ENCODE data around the gene IQSEC1.
A peak's percentile ranks its signal among the peaks of the same experiment; 100 is the strongest.

The IQSEC1 gene

GRCh38 chr3:13041113-13041776, 32.0 kb downstream of the IQSEC1 start:
- TF ChIP-seq ZBTB7A (IDR thresholded peaks at IDR 0.05; ENCODE audit: low read depth): no peak
- TF ChIP-seq CREB1 (IDR thresholded peaks at IDR 0.05; ENCODE audit: low read depth): no peak
- no peak for TF ChIP-seq EGR1 (IDR thresholded peaks at IDR 0.05)
- TF ChIP-seq REST (IDR thresholded peaks at IDR 0.05; ENCODE audit: low read depth): no peak
- no peak for TF ChIP-seq TEAD4 (IDR thresholded peaks at IDR 0.05)
- no peak for TF ChIP-seq TCF12 (IDR thresholded peaks at IDR 0.05; ENCODE audit: low read depth)
- TF ChIP-seq TAF1 (IDR thresholded peaks at IDR 0.05; ENCODE audit: low read depth): no peak
- no peak for TF ChIP-seq FOXM1 (IDR thresholded peaks at IDR 0.05; ENCODE audit: borderline replicate concordance, low read depth)
- TF ChIP-seq, protein P1, sequence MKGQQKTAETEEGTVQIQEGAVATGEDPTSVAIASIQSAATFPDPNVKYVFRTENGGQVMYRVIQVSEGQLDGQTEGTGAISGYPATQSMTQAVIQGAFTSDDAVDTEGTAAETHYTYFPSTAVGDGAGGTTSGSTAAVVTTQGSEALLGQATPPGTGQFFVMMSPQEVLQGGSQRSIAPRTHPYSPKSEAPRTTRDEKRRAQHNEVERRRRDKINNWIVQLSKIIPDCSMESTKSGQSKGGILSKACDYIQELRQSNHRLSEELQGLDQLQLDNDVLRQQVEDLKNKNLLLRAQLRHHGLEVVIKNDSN (IDR thresholded peaks at IDR 0.05): no peak
- TF ChIP-seq NFIC (IDR thresholded peaks at IDR 0.05): no peak

GRCh38 chr3:13040361-13041074, 32.7 kb downstream of the IQSEC1 start:
- TF ChIP-seq, protein P2, sequence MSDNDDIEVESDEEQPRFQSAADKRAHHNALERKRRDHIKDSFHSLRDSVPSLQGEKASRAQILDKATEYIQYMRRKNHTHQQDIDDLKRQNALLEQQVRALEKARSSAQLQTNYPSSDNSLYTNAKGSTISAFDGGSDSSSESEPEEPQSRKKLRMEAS (IDR thresholded peaks at IDR 0.05): peak; percentile 25; the same call in 1 of the 2 replicates
- no peak for TF ChIP-seq EP300 (IDR thresholded peaks at IDR 0.05; ENCODE audit: borderline replicate concordance)
- TF ChIP-seq, protein P1 (IDR thresholded peaks at IDR 0.05): 0 out of 2 replicates have a peak, but pooled peaks have one; percentile 14

GRCh38 chr3:13039213-13039896, 33.9 kb downstream of the IQSEC1 start:
- TF ChIP-seq YY1 (IDR thresholded peaks at IDR 0.05; ENCODE audit: low read depth): no peak
- no peak for TF ChIP-seq CREB1 (IDR thresholded peaks at IDR 0.05; ENCODE audit: low read depth)
- TF ChIP-seq RAD21 (IDR thresholded peaks at IDR 0.05; ENCODE audit: low read depth): no peak
- TF ChIP-seq, protein P2 (IDR thresholded peaks at IDR 0.05): no peak
- TF ChIP-seq REST (IDR thresholded peaks at IDR 0.05; ENCODE audit: low read depth): no peak
- TF ChIP-seq, protein P1 (IDR thresholded peaks at IDR 0.05): no peak
- no peak for TF ChIP-seq TAF1 (IDR thresholded peaks at IDR 0.05; ENCODE audit: low read depth)
- TF ChIP-seq TEAD4 (IDR thresholded peaks at IDR 0.05): no peak
- no peak for TF ChIP-seq ZBTB7A (IDR thresholded peaks at IDR 0.05; ENCODE audit: low read depth)
- TF ChIP-seq EGR1 (IDR thresholded peaks at IDR 0.05): no peak
- TF ChIP-seq EP300 (IDR thresholded peaks at IDR 0.05; ENCODE audit: borderline replicate concordance): no peak

DNA sequence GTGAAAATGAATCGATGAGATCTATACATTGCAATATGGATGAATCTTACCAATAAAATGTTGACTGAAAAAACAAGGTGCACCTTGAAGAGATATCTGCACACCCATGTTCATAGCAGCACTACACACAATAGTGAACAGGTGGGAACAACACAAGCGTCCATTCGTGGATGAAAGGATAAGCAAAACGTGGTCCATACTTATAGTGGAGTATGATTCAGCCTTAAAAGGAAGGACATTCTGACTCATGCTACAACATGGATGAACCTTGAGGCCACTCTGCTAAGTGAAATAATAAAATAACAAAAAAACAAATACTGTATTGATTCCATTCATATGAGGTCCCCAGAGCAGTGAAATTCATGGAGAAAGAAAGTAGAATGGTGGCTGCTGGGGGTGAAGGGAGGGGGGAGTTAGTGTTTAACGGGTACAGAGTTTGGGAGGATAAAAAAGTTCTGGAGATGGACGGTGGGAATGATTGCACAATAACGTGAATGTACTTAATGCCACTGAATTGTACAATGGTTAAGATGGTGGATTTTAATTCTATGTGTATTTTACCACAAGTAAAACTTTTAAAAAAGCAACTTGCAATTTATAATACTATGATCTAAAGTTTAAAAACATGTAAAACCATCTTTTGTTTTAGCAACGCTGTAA, 35.6 kb downstream of the IQSEC1 start:
- TF ChIP-seq REST (IDR thresholded peaks at IDR 0.05; ENCODE audit: low read depth) (no peak), ZBTB7A (IDR thresholded peaks at IDR 0.05; ENCODE audit: low read depth) (no peak), EP300 (IDR thresholded peaks at IDR 0.05; ENCODE audit: borderline replicate concordance) (no peak), TAF1 (IDR thresholded peaks at IDR 0.05; ENCODE audit: low read depth) (no peak), TCF12 (IDR thresholded peaks at IDR 0.05; ENCODE audit: low read depth) (no peak), CEBPB (IDR thresholded peaks at IDR 0.05) (0 out of 2 replicates have a peak, but pooled peaks have one; percentile 26)

Measured in Ishikawa (cell line).